Left ventricle myocardium superior (tissue), 1 donor: ENCODE data around the gene SLC38A11. TPM values are rescaled to one million over a fixed set of nuclear protein-coding genes. Genes with fewer than 3 reads are reported as not detected.
"Not testable (repeated sequence)": the region's sequence is repeated elsewhere in the genome, so short reads cannot be mapped to it uniquely, and the experiment has no call there.

Source experiments
- ATAC-seq: fragments of 200-7000 bp; cut with Tn5 transposase; one replicate; pipeline ENCODE4 v1.9.1; 2020; ENCODE audit warnings: mild to moderate bottlenecking, moderate library complexity
- DNase-seq: peaks from one replicate; pipeline ENCODE4 v3.0.0-alpha.2; 2020
- intact Hi-C: fragments of 100-400 bp; cut with micrococcal nuclease; formaldehyde crosslinking; loops from one replicate; pipeline ENCODE4 v1.11.0; 2022
- total RNA-seq: library from RNA; stranded (reverse); fragmentation: NEBNext Ultra II Directional; extraction: Animal tissue kit (Norgen Biotek cat#: 25700); gene quantifications from one replicate; pipeline ENCODE4 v1.2.1, GENCODE V29; 2021
- donor health status: DM: no; HTN: yes; CAD: no; lungs with severe emphysema.

SLC38A11 gene
- total RNA-seq, 1 donor from 2014 or later: 1.0 TPM

- no peak for ATAC-seq
- intact Hi-C loops: no loop called here
- no peak for DNase-seq
Observed at GRCh38 chr2:164896226-164896625, 59.1 kb downstream of the SLC38A11 start.

- intact Hi-C loops: no loop called here
- DNase-seq (no peak), ATAC-seq (peak; percentile 47)
Observed at GRCh38 chr2:164891460-164891859, 63.9 kb downstream of the SLC38A11 start.

GRCh38 chr2:164890544-164890943, 64.8 kb downstream of the SLC38A11 start:
- DNase-seq (no peak), ATAC-seq (peak; percentile 53)
- intact Hi-C loops: no loop called here

- intact Hi-C loops: no loop called here
- no peak for ATAC-seq
- no peak for DNase-seq
Observed at GRCh38 chr2:164888592-164888991, 66.7 kb downstream of the SLC38A11 start.

- intact Hi-C loops: no loop called here
- ATAC-seq (no peak), DNase-seq (no peak)
Observed at GRCh38 chr2:164887434-164888144, 67.7 kb downstream of the SLC38A11 start.

GRCh38 chr2:164882276-164882675, 73.0 kb downstream of the SLC38A11 start:
- ATAC-seq (no peak), DNase-seq (no peak)
- intact Hi-C loops: no loop called here

GRCh38 chr2:164881524-164881923, 73.8 kb downstream of the SLC38A11 start:
- no peak for ATAC-seq
- intact Hi-C loops: no loop called here

GRCh38 chr2:164879901-164880535, 75.3 kb downstream of the SLC38A11 start:
- DNase-seq (no peak), ATAC-seq (no peak)
- intact Hi-C loops: no loop called here

More at GRCh38 chr2:164881524-164881923, 73.8 kb downstream of the SLC38A11 start:
- no peak for DNase-seq

GRCh38 chr2:164877927-164878326, 77.4 kb downstream of the SLC38A11 start:
- ATAC-seq (no peak), DNase-seq (no peak)
- intact Hi-C loops: no loop called here

GRCh38 chr2:164877169-164877568, 78.2 kb downstream of the SLC38A11 start:
- DNase-seq (no peak), ATAC-seq (no peak)
- intact Hi-C loops: no loop called here

GRCh38 chr2:164875334-164876205, 79.8 kb downstream of the SLC38A11 start:
- ATAC-seq (no peak), DNase-seq (no peak)
- intact Hi-C loops: no loop called here

- ATAC-seq: no peak
- DNase-seq: no peak
- intact Hi-C loops: no loop called here
Observed at GRCh38 chr2:164873210-164873908, 82.0 kb downstream of the SLC38A11 start.

- no peak for DNase-seq
- ATAC-seq: no peak
- intact Hi-C loops: no loop called here
Observed at GRCh38 chr2:164871404-164871803, 83.9 kb downstream of the SLC38A11 start.

- ATAC-seq (no peak), DNase-seq (no peak)
- intact Hi-C loops: no loop called here
Observed at GRCh38 chr2:164869420-164869772, 85.9 kb downstream of the SLC38A11 start.

- ATAC-seq (no peak), DNase-seq (no peak)
- intact Hi-C loops: no loop called here
Observed at GRCh38 chr2:164868563-164869419, 86.5 kb downstream of the SLC38A11 start.

- intact Hi-C loops: no loop called here
- ATAC-seq (no peak), DNase-seq (no peak)
Observed at GRCh38 chr2:164867779-164868397, 87.4 kb downstream of the SLC38A11 start.

- intact Hi-C loops, ATAC-seq, DNase-seq: not testable (repeated sequence)
Observed at GRCh38 chr2:164866381-164866780, 88.9 kb downstream of the SLC38A11 start.

- intact Hi-C loops: no loop called here
- DNase-seq (no peak), ATAC-seq (no peak)
Observed at GRCh38 chr2:164860694-164861042, 94.7 kb downstream of the SLC38A11 start.
